Glutamatergic neuron (in vitro differentiated cells): ENCODE results near the gene FGFR1OP2. TPM values are rescaled to one million over a fixed set of nuclear protein-coding genes. Genes with fewer than 3 reads are reported as not detected.

Source experiments
- DNase-seq: peaks from one replicate; pipeline ENCODE4 v3.0.0; 2022
- H3K27ac Mint-ChIP-seq: one replicate; pipeline ENCODE4 v1.8.0; 2020; ENCODE audit warnings: mild to moderate bottlenecking, mixed read lengths, inconsistent platforms; ENCODE audit not compliant: unreplicated experiment
- H3K27me3 Mint-ChIP-seq: one replicate; pipeline ENCODE4 v1.8.0; 2020; ENCODE audit warnings: mild to moderate bottlenecking, moderate library complexity, mixed read lengths, inconsistent platforms; ENCODE audit not compliant: unreplicated experiment
- H3K36me3 Mint-ChIP-seq: one replicate; pipeline ENCODE4 v1.8.0; 2020; ENCODE audit warnings: mild to moderate bottlenecking, mixed read lengths, inconsistent platforms; ENCODE audit not compliant: unreplicated experiment
- H3K4me1 Mint-ChIP-seq: one replicate; pipeline ENCODE4 v1.8.0; 2020; ENCODE audit warnings: mild to moderate bottlenecking, low read depth, mixed read lengths, inconsistent platforms; ENCODE audit not compliant: unreplicated experiment
- H3K4me3 Mint-ChIP-seq: one replicate; pipeline ENCODE4 v1.8.0; 2020; ENCODE audit warnings: mild to moderate bottlenecking, mixed read lengths, inconsistent platforms; ENCODE audit not compliant: unreplicated experiment
- H3K9me3 Mint-ChIP-seq: one replicate; pipeline ENCODE4 v1.8.0; 2020; ENCODE audit warnings: mild to moderate bottlenecking, moderate library complexity, mixed read lengths, inconsistent platforms; ENCODE audit not compliant: unreplicated experiment
- CTCF ChIP-seq: fragments of 200-600 bp; sonication (generic); IDR thresholded peaks from one replicate; pipeline ENCODE4 v1.5.0; 2021; ENCODE audit not compliant: partially characterized antibody, unreplicated experiment
- total RNA-seq: library from RNA; stranded (reverse); fragmentation: NEBNext Ultra II Directional; extraction: Animal tissue kit (Norgen Biotek cat#: 25700); gene quantifications from one replicate; pipeline ENCODE4 v1.2.1, GENCODE V29; 2021; ENCODE audit not compliant: unreplicated experiment

FGFR1OP2 gene
- total RNA-seq, 1 donor from 2014 or later = 22.1 TPM

GRCh38 chr12:26937443-26937862 lies 817 bp upstream of the FGFR1OP2 start:
- no peak for DNase-seq
- Mint-ChIP-seq H3K27me3 (peaks cover 6% of the 10 kb centered on the region), H3K4me3 (peak overlapping the region; percentile 89), H3K36me3 (no peaks in the 10 kb centered on the region), H3K27ac (peak overlapping the region; percentile 97), H3K9me3 (peaks cover 5% of the 10 kb centered on the region), H3K4me1 (peaks cover 13% of the 10 kb centered on the region)
- no peak for TF ChIP-seq CTCF

- Mint-ChIP-seq H3K4me3 (peak overlapping the region; percentile 89), H3K27me3 (peaks cover 6% of the 10 kb centered on the region), H3K27ac (peak overlapping the region; percentile 97), H3K36me3 (no peaks in the 10 kb centered on the region), H3K9me3 (peaks cover 5% of the 10 kb centered on the region), H3K4me1 (peaks cover 10% of the 10 kb centered on the region)
- peak; percentile 63 for DNase-seq
- no peak for TF ChIP-seq CTCF
Measured at GRCh38 chr12:26938701-26939062, 412 bp downstream of the FGFR1OP2 start.

- Mint-ChIP-seq H3K4me3 (peak overlapping the region; percentile 89), H3K4me1 (peaks cover 10% of the 10 kb centered on the region), H3K9me3 (peaks cover 5% of the 10 kb centered on the region), H3K36me3 (no peaks in the 10 kb centered on the region), H3K27ac (peak overlapping the region; percentile 96), H3K27me3 (peaks cover 6% of the 10 kb centered on the region)
- no peak for DNase-seq
- TF ChIP-seq CTCF = no peak
Measured at GRCh38 chr12:26939192-26939832, 1.0 kb downstream of the FGFR1OP2 start.

- TF ChIP-seq CTCF = no peak
- Mint-ChIP-seq H3K4me3 (peak overlapping the region; percentile 89), H3K36me3 (no peaks in the 10 kb centered on the region), H3K27me3 (peaks cover 6% of the 10 kb centered on the region), H3K4me1 (peaks cover 10% of the 10 kb centered on the region), H3K9me3 (peaks cover 5% of the 10 kb centered on the region), H3K27ac (no peak overlapping the region)
- no peak for DNase-seq
Measured at GRCh38 chr12:26939953-26940352, 1.7 kb downstream of the FGFR1OP2 start.

- Mint-ChIP-seq H3K36me3 (no peaks in the 10 kb centered on the region), H3K4me3 (no peak overlapping the region), H3K9me3 (peaks cover 5% of the 10 kb centered on the region), H3K4me1 (peaks cover 10% of the 10 kb centered on the region), H3K27me3 (peaks cover 6% of the 10 kb centered on the region), H3K27ac (no peak overlapping the region)
- no peak for DNase-seq
- TF ChIP-seq CTCF = no peak
Measured at GRCh38 chr12:26940516-26941214, 2.4 kb downstream of the FGFR1OP2 start.
